HG03558 (cell line): Measurements from ENCODE around the gene FTCD.
"Not testable (repeated sequence)": the region's sequence is repeated elsewhere in the genome, so short reads cannot be mapped to it uniquely, and the experiment has no call there.

Experiments
- ATAC-seq: cut with Tn5 transposase; IDR thresholded peaks from one replicate; pipeline ENCODE4 v1.9.1; 2021; ENCODE audit warnings: moderate number of reproducible peaks; ENCODE audit not compliant: unreplicated experiment; ENCODE audit errors: extremely low read depth

The FTCD gene, protein sequence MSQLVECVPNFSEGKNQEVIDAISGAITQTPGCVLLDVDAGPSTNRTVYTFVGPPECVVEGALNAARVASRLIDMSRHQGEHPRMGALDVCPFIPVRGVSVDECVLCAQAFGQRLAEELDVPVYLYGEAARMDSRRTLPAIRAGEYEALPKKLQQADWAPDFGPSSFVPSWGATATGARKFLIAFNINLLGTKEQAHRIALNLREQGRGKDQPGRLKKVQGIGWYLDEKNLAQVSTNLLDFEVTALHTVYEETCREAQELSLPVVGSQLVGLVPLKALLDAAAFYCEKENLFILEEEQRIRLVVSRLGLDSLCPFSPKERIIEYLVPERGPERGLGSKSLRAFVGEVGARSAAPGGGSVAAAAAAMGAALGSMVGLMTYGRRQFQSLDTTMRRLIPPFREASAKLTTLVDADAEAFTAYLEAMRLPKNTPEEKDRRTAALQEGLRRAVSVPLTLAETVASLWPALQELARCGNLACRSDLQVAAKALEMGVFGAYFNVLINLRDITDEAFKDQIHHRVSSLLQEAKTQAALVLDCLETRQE

DNA sequence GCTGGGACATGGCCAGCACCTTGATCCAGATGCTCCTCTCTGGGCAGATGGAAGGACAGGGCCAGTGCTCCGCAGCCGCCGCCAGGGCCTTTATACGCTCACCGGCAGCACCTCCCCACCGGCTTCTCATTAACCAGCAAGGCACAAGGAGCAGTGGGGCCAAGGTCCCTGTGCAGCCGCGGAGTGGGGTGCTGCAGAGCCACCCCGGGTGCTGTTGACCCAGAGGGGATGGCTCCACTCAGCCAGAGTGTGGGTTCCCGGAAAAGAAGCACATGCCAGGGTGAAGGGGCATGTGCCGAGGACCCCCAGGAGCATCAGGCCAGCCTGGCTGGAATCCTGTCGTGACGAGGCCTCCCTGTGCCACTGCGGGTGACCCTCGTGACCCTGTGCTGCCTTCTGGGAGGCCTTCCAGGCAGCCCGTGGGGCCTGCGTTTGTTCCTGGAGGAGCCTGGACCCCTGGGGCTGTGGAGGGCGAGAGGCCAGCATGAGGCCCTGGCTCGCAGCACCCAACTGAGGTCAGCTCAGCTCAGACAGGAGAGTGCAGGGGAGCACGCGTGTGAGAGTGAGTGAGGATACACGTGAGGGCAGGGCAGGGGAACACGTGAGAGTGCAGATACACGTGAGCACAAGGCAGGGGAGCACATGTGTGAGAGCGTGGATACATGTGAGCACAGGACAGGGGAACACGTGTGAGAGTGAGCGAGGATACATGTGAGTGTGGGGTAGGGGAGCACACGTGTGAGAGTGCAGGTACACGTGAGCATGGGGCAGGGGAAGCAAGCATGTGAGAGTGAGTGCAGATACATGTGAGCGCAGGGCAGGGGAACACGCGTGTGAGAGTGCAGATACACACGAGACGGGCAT lies at the start of gene FTCD:
FTCD (minus strand) TSS at position 66 of the 864 bp plus-strand sequence; CDS start at position 10, 56 bp downstream.
- no peak for ATAC-seq

DNA sequence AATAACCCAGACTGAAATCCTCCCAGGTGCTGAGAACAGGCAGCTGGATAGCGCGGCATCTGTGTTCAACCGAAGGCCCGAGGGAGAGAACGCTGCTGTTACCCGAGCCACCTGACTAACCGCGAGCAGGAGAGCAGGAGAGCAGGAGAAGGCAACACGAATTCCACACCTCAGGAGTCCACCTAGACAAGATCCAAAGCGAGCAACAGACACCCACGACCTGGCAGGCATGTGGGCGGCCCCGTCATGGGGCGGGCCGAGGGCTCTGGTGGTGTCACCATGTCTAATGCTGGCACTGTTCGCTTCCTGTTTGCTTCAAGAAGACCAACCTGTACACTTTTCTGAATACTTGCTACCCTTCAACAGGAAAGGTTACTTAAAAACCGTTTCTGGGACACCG lies 49.8 kb upstream of the FTCD start:
- no peak for ATAC-seq

- no peak for ATAC-seq
Observed at GRCh38 chr21:46203203-46203600, 47.8 kb upstream of the FTCD start.

DNA sequence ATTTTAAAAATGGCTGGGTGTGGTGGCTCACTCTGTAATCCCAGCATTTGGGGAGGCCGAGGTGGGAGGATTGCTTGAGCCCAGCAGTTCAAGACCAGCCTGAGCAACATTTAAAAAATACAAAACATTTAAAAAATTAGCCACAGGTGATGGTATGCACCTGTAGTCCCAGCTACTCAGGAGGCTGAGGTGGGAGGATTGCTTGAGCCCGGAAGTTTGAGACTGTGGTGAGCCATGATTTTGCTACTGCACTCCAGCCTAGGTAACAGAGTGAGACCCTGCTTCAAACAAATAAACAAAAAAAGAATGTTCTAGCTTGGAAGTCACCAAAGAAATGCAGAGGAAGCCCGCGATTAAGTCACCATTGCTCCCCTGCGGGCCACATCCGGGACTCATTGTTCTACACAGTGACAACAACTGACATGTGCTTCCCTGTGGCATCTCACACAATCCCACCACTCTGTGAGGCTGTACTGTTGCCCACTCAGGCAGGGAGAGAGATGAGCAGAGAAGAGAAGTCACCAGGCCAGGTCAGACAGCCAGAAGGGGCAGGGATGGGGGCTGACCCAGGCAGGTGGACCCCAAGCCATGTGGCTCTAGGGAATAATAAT lies 47.3 kb upstream of the FTCD start:
- no peak for ATAC-seq

- ATAC-seq, result not testable (repeated sequence)
Observed at GRCh38 chr21:46200877-46201803, 45.8 kb upstream of the FTCD start.

DNA sequence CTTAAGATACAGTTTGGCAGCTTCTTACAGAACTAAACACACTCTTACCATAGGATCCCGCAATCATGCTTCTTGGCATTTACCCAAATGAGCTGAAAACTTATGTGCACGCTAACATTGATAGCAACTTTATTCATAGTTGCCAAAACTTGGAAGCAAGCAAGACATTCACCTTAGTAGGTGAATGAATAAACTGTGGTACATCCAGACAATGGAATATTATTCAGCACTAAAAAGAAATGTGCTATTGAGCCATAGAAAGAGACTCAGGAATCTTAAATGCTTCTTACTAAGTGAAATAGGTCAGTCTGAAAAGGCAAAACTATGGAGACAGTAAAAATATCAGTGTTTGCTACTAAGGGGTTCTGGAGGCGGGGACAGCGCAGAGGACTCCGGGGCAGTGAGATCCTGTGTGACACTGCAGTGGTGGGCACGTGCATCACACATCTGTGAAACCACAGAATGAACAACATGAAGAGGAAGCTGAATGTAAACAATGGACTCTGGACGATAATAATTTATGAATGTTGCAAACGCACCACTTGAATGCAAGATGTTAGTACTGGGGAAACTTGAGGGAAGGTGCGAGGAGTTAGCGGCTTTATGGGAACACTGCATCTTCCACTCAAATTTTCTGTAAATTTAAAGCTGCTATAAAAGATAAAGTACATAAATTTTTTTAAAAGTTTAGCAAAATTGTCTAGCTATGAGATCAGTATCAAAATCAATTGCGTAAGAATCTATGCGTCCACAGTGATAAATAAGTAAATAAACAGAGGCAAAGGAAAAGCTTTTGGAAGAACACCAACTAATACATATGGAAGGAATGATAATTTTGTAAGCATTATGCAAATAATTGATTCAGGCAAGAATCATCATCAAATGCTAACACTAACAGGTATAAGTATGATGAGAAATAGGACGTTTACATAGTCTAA lies 44.3 kb upstream of the FTCD start:
- ATAC-seq, result no peak

DNA sequence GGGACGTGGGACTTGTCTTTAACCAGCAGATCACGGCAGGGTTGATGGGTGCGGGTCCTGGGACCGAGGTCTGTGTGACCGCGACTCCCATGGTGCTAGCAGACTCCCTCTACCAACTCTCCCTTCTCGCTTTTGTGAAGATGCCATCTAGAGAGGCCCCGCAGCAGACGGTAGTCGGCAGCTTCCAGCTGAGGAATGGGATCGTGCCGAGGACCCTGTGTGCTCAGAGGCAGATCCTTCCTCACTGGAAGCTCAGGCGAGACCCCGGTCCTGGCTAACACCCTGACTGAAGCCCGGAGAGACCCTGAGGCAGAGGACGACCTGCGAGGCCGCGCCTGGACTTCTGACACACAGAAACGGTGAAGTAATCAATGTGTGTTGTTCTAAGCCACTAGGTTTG lies 41.4 kb upstream of the FTCD start:
- no peak for ATAC-seq

DNA sequence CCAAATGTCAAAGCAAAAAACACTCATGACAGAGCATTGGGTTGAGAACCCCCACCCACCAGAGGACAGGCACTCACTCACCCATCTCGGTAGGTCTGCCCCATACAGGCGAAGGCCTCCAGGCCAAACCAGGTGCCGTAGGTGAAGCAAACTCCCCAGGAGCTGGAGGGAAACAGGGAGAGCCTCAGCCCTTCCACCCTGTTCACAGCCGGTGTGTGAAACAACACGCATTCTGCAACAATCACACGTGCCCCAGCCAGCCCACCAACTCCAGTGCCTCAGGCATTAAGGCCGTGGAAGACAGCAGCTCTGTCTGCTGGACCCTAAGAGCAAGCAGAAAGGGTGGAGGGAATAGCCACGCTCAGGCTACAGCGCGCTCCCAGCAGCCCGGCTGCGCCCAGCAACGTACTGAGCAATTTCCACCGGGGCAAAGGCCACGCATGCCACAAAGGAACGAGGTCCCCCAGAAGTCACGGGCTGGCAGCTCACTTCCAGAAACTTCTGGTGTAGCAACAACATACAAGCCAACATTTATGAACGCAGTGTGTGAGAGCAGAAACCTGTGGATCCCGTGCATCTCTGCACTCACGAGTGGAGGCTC lies 40.3 kb upstream of the FTCD start:
- no peak for ATAC-seq

DNA sequence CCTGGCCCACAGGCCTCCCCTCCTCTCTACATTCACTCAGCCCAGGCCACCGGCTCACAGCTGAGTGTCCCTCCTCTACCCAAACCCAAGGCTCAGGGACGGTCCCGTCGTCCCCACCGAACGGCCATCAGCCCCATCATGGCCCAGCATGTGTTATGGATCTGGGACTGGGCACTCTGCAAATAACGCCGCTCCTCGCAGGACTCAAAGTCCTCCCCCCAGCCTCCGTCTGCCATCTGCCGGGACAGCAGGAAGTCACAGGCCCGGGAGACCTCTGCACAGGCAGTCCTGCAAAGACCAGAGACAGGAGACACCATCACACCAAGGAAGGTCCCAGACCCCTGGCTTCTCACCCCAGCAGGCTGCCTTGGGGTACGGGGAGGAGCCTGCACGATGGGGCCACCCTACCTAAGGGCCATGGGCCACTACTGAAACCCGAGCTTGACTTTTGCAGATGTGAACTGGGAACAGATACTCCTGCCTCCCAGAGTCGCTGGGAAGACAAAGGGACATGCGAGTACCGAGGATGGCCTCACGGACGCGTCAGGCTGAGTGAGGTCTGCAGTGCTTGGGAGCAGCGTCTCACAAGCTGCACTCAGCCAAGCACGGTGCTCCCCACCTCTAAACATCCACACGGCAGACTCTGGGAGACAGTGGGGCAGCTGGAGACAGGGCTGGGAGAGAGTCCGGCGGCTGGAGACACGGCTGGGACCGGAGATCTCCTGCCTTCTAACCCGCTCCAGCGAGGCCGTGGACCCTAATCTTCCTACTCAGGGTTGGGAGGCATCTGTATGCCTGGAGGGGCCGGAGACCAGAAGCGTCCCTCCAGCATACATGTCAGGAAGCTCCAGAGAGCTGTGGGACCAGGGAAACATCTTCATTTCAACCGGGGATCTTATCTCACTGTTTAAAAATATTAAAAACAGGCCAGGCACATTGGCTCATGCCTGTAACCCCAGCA lies 39.3 kb upstream of the FTCD start:
- ATAC-seq, result no peak

GRCh38 chr21:46193829-46194373 lies 38.5 kb upstream of the FTCD start:
- no peak for ATAC-seq

DNA sequence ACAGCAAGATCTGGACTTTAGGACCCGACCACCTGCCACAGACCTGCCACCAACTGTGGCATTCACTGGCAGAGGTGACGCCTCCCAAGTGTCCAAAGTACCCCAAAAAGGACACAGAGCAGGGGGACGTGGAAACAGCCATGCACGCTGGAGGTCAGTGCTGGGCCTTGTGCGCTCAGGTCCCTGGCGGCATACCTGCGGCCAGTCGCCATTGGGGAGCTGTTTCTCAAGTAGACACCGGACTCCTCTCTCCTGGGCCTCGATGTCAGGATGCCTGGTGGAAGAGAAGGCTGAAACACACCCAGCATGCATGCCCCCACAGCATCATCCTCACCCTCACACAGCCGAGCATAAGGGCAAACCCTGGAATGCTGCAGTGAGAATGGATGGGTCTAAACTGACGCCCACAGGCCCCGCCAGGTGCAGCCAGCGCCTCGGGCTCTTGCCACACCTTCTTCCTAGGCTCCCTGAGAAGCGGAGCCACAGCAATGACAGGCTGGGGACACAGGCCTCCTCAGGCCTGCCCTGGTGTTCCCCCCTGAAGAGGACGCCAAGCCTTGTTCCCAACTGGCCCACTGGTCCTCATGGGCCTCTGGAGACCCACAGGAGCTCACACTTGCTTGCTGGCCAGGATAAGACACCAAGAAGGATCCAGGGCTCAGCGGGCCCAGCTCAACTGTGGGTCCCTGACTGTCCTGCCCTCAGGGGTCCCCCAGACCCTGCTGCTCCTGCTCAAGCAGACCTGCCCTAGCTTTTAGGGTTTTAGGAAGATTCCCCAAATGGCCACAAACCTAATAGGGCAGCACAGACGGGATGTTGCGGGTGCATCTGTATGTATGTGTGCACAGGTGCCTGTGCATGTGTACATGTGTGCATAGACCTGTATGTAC lies 36.6 kb upstream of the FTCD start:
- ATAC-seq, result no peak

GRCh38 chr21:46191257-46191685 lies 35.9 kb upstream of the FTCD start:
- no peak for ATAC-seq

GRCh38 chr21:46190491-46191131 lies 35.2 kb upstream of the FTCD start:
- no peak for ATAC-seq

GRCh38 chr21:46189959-46190490 lies 34.6 kb upstream of the FTCD start:
- ATAC-seq, result no peak
